H1 (cell line): ENCODE results near the gene ZDHHC11. TPM values are rescaled to one million over a fixed set of nuclear protein-coding genes. Genes with fewer than 3 reads are reported as not detected.
"Not testable (repeated sequence)": the region's sequence is repeated elsewhere in the genome, so short reads cannot be mapped to it uniquely, and the experiment has no call there.

ENCODE experiments used
- CTCF ChIA-PET: fragments of 300-600 bp; sonication (Branson Sonifier 250); formaldehyde crosslinking; loops from one replicate; lab custom pipeline; 2021; ENCODE audit not compliant: partially characterized antibody; lab: Charles Lee
- POLR2A ChIA-PET: fragments of 300-600 bp; sonication (Branson Sonifier 250); formaldehyde crosslinking; loops from one replicate; lab custom pipeline; 2021; ENCODE audit warnings: inconsistent platforms; ENCODE audit not compliant: partially characterized antibody; lab: Charles Lee
- DNase-seq, 2 experiments: peaks; one replicate each; pipeline versions ENCODE4 v3.0.0 to v3.0.0-alpha.2; 2010 to 2022; ENCODE audit warnings: low spot score in 2 of 2, low read depth in 1 of 2, mixed read lengths in 1 of 2
- FAIRE-seq: peaks from 2 replicates; lab custom pipeline; 2011; peaks lifted over from hg19 to GRCh38; lab: Jason Lieb, UNC
- H2AFZ ChIP-seq: 2 replicates; pipeline ENCODE4 v1.8.1; 2012; ENCODE audit warnings: low read length, inconsistent platforms
- H2AK5ac ChIP-seq: 2 replicates; pipeline ENCODE4 v1.6.1; 2013; ENCODE audit warnings: low read depth, low read length
- H2BK120ac ChIP-seq: replicated peaks from 2 replicates; pipeline ENCODE3; 2013; ENCODE audit warnings: low read depth, low read length, inconsistent platforms
- H2BK12ac ChIP-seq: 2 replicates; pipeline ENCODE4 v1.6.1; 2013; ENCODE audit warnings: low read depth, low read length
- H2BK15ac ChIP-seq: 2 replicates; pipeline ENCODE4 v1.6.1; 2013; ENCODE audit warnings: low read length
- H2BK20ac ChIP-seq: 2 replicates; pipeline ENCODE4 v1.6.1; 2013; ENCODE audit warnings: low read length
- H2BK5ac ChIP-seq: 2 replicates; pipeline ENCODE4 v1.6.1; 2013; ENCODE audit warnings: low read depth, low read length
- H3K14ac ChIP-seq: 2 replicates; pipeline ENCODE4 v1.6.1; 2013; ENCODE audit warnings: inconsistent platforms; ENCODE audit not compliant: insufficient read length
- H3K18ac ChIP-seq: 2 replicates; pipeline ENCODE4 v1.6.1; 2013; ENCODE audit warnings: low read length; ENCODE audit errors: extremely low read depth
- H3K23ac ChIP-seq: 2 replicates; pipeline ENCODE4 v1.6.1; 2013; ENCODE audit warnings: inconsistent platforms; ENCODE audit not compliant: insufficient read length
- H3K23me2 ChIP-seq: 2 replicates; pipeline ENCODE4 v1.6.1; 2013; ENCODE audit warnings: low read depth, low read length
- H3K27ac ChIP-seq: 2 replicates; pipeline ENCODE4 v1.6.1; 2011; ENCODE audit warnings: low read depth, low read length, inconsistent platforms
- H3K27me3 ChIP-seq, 4 experiments: replicated peaks in 1 of 4; 1 replicate in 1 of 4; 2 replicates in 3 of 4; pipeline versions ENCODE4 v1.6.1 to v1.8.1; 2011 to 2013; ENCODE audit warnings: low read length in 3 of 4, mild to moderate bottlenecking in 3 of 4, inconsistent platforms in 2 of 4, mixed read lengths in 2 of 4, moderate library complexity in 1 of 4; ENCODE audit not compliant: control insufficient read depth in 3 of 4, insufficient read depth in 3 of 4; ENCODE audit errors: extremely low read depth in 1 of 4
- H3K36me3 ChIP-seq, 4 experiments: 2 replicates each; pipeline versions ENCODE4 v1.6.1 to v1.8.1; 2011 to 2013; ENCODE audit warnings: mild to moderate bottlenecking in 4 of 4, low read length in 3 of 4, moderate library complexity in 2 of 4, control low read depth in 1 of 4, inconsistent platforms in 1 of 4; ENCODE audit not compliant: insufficient read depth in 4 of 4, control insufficient read depth in 2 of 4
- H3K4ac ChIP-seq: replicated peaks from 2 replicates; pipeline ENCODE3; 2013; ENCODE audit warnings: low read length, low read depth, mixed read lengths, inconsistent platforms; ENCODE audit not compliant: insufficient read length
- H3K4me1 ChIP-seq, 4 experiments: replicated peaks in 1 of 4; 1 replicate in 1 of 4; 2 replicates in 3 of 4; pipeline versions ENCODE4 v1.6.1 to v1.8.1; 2011 to 2013; ENCODE audit warnings: low read length in 3 of 4, inconsistent platforms in 2 of 4, mixed read lengths in 1 of 4; ENCODE audit not compliant: insufficient read depth in 4 of 4, control insufficient read depth in 3 of 4
- H3K4me2 ChIP-seq, 2 experiments: 2 replicates each; pipeline versions ENCODE4 v1.6.1 to v1.8.1; 2011 to 2013; ENCODE audit warnings: low read depth in 2 of 2, low read length in 2 of 2, control low read depth in 1 of 2, inconsistent platforms in 1 of 2, mild to moderate bottlenecking in 1 of 2; ENCODE audit not compliant: insufficient read depth in 1 of 2
- H3K4me3 ChIP-seq, 4 experiments: fragments of 200-600, 300-600 bp in 1 of 4; sonication (generic), shearing (Covaris generic), sonication (Bioruptor Twin) in 1 of 4; 2 replicates each; pipeline versions ENCODE4 v1.5.1 to v1.8.1; 2011 to 2016; ENCODE audit warnings: low read length in 4 of 4, low read depth in 3 of 4, control low read depth in 2 of 4, inconsistent platforms in 2 of 4, mild to moderate bottlenecking in 2 of 4, mixed read lengths in 1 of 4, moderate library complexity in 1 of 4; ENCODE audit not compliant: insufficient read depth in 2 of 4; ENCODE audit errors: extremely low read depth in 1 of 4
- H3K56ac ChIP-seq: replicated peaks from 2 replicates; pipeline ENCODE3; 2013; ENCODE audit warnings: low read depth, mild to moderate bottlenecking, mixed read lengths, low read length, inconsistent platforms; ENCODE audit not compliant: insufficient read length
- H3K79me1 ChIP-seq: 2 replicates; pipeline ENCODE4 v1.6.1; 2013; ENCODE audit warnings: low read depth, low read length, control low read depth
- H3K79me2 ChIP-seq, 2 experiments: 2 replicates each; pipeline versions ENCODE4 v1.6.1 to v1.8.1; 2012 to 2013; ENCODE audit warnings: low read length in 2 of 2, mild to moderate bottlenecking in 2 of 2, inconsistent platforms in 1 of 2; ENCODE audit not compliant: insufficient read depth in 2 of 2, control insufficient read depth in 1 of 2
- H3K9ac ChIP-seq, 4 experiments: replicated peaks in 1 of 4; 1 replicate in 1 of 4; 2 replicates in 3 of 4; pipeline versions ENCODE4 v1.6.1 to v1.8.1; 2011 to 2013; ENCODE audit warnings: low read depth in 3 of 4, low read length in 3 of 4, control low read depth in 2 of 4, mild to moderate bottlenecking in 2 of 4, moderate library complexity in 2 of 4, inconsistent platforms in 1 of 4; ENCODE audit errors: extremely low read depth in 1 of 4
- H3K9me3 ChIP-seq, 2 experiments: 2 replicates each; pipeline versions ENCODE4 v1.6.1 to v1.8.1; 2012 to 2013; ENCODE audit warnings: mild to moderate bottlenecking in 2 of 2, moderate library complexity in 2 of 2, control low read depth in 1 of 2, inconsistent platforms in 1 of 2, low read depth in 1 of 2, low read length in 1 of 2, mixed read lengths in 1 of 2; ENCODE audit not compliant: insufficient read depth in 2 of 2
- H4K20me1 ChIP-seq, 2 experiments: replicated peaks in 1 of 2; 2 replicates each; pipeline versions ENCODE3 to v1.8.1; 2011 to 2013; ENCODE audit warnings: inconsistent platforms in 2 of 2, low read length in 2 of 2, mild to moderate bottlenecking in 1 of 2; ENCODE audit not compliant: insufficient read depth in 2 of 2, control insufficient read depth in 1 of 2
- H4K5ac ChIP-seq: 2 replicates; pipeline ENCODE4 v1.6.1; 2013; ENCODE audit warnings: low read length, low read depth, mixed read lengths, inconsistent platforms; ENCODE audit not compliant: insufficient read length
- H4K8ac ChIP-seq: 2 replicates; pipeline ENCODE4 v1.8.0; 2013; ENCODE audit warnings: mild to moderate bottlenecking, moderate library complexity, low read length, inconsistent platforms; ENCODE audit not compliant: insufficient read depth; ENCODE audit errors: extremely low read depth
- H4K91ac ChIP-seq: replicated peaks from 2 replicates; pipeline ENCODE3; 2013; ENCODE audit warnings: low read length, mixed read lengths, inconsistent platforms; ENCODE audit not compliant: insufficient read length
- WGBS, 2 experiments: shearing (Covaris generic) in 1 of 2; methylation state at CpG; one replicate each; pipeline versions ENCODE4 v1.1.6 to v1.1.7; 2013 to 2015; ENCODE audit warnings: low lambda C conversion rate in 2 of 2, mixed read lengths in 2 of 2, inconsistent platforms in 1 of 2, low coverage in 1 of 2, missing lambda C conversion rate in 1 of 2; ENCODE audit not compliant: insufficient replicate concordance in 2 of 2, insufficient coverage in 1 of 2, insufficient read length in 1 of 2; ENCODE audit errors: extremely low coverage in 1 of 2, missing lambda C conversion rate in 1 of 2; 5-methylcytosine and 5-hydroxymethylcytosine counted together
- polyA plus RNA-seq, 7 experiments: library from polyadenylated mRNA; depleted of rRNA in 3 of 7; stranded (reverse) in 5 of 7; unstranded in 2 of 7; fragments of >200 nt in 5 of 7; fragments of 200-250 nt in 2 of 7; gene quantifications; 1 replicate in 5 of 7; 2 replicates in 1 of 7; 4 replicates in 1 of 7; pipeline versions ENCODE4 v1.2.1 to v1.2.3, GENCODE V29; 2011 to 2013; ENCODE audit warnings: missing spikeins in 2 of 7, mixed read lengths in 2 of 7
- total RNA-seq: library from RNA; stranded (reverse); fragmentation: NEBNext Ultra II Directional; extraction: Animal tissue kit (Norgen Biotek cat#: 25700); gene quantifications from 2 replicates; pipeline ENCODE4 v1.2.1, GENCODE V29; 2021

Gene ZDHHC11
- total and polyA plus RNA-seq, 2 of the 8 experiments (the other 6 are each of a cell fraction or from before 2014, with no cell fraction given), result 4.7 to 16.6 TPM

DNA sequence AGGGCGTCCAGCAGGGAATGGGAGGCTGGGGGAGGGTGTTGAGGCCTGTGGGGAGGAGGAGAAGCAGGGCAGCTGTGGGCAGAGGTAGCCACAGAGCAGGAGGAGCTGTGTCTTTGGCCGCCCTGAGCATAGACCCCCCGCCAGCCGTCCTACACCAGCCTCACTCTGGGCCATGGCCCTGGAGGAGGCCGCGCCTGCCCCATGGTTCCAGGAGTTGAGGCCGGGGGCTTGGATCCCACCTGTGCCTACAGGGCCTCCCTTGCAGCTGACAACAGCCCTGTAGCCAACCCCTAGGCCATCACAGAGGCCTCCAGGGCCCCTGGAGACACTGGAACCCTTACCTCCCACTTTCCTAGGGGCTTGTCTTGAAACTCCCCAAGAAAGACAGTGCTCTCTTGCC is 3.0 kb downstream of the ZDHHC11 start:
- H3K9ac ChIP-seq, H3K56ac ChIP-seq, H3K4me2 ChIP-seq, H4K91ac ChIP-seq, DNase-seq, H3K36me3 ChIP-seq, H3K27me3 ChIP-seq, H2AFZ ChIP-seq, H2BK5ac ChIP-seq, CTCF ChIA-PET, H2BK120ac ChIP-seq, H3K27ac ChIP-seq, H4K8ac ChIP-seq, H3K79me1 ChIP-seq, H3K9me3 ChIP-seq, H3K4me3 ChIP-seq, H2BK20ac ChIP-seq, H3K79me2 ChIP-seq, H2AK5ac ChIP-seq, H4K20me1 ChIP-seq, H3K18ac ChIP-seq, H3K4ac ChIP-seq, POLR2A ChIA-PET, H2BK15ac ChIP-seq, H3K23me2 ChIP-seq, FAIRE-seq, H3K14ac ChIP-seq, H3K4me1 ChIP-seq, H3K23ac ChIP-seq, H4K5ac ChIP-seq, H2BK12ac ChIP-seq: not testable (repeated sequence)
- 89% methylated on average over 5 of the region's 7 CpGs; no CpG with 5 or more reads in 1 of the 2 experiments for WGBS, 2 experiments

GRCh38 chr5:847212-847611 is 3.6 kb downstream of the ZDHHC11 start:
- H3K4me3 ChIP-seq, H2AFZ ChIP-seq, H3K9ac ChIP-seq, H2AK5ac ChIP-seq, H3K4me2 ChIP-seq, H3K23ac ChIP-seq, H3K23me2 ChIP-seq, H3K36me3 ChIP-seq, H4K91ac ChIP-seq, H3K27me3 ChIP-seq, H2BK15ac ChIP-seq, H4K8ac ChIP-seq, H2BK20ac ChIP-seq, H3K79me2 ChIP-seq, POLR2A ChIA-PET, H3K56ac ChIP-seq, H3K79me1 ChIP-seq, H4K20me1 ChIP-seq, H2BK5ac ChIP-seq, H2BK120ac ChIP-seq, H2BK12ac ChIP-seq, DNase-seq, H3K9me3 ChIP-seq, H3K18ac ChIP-seq, H4K5ac ChIP-seq, CTCF ChIA-PET, H3K14ac ChIP-seq, H3K4ac ChIP-seq, FAIRE-seq, H3K27ac ChIP-seq, H3K4me1 ChIP-seq: not testable (repeated sequence)
- WGBS, 2 experiments, result 92% methylated on average over 9 of the region's 18 CpGs; no CpG with 5 or more reads in 1 of the 2 experiments
